SU-DHL-6 (cell line): Measurements from ENCODE around the gene STUB1.

Source experiments
- H2AFZ ChIP-seq: fragments of 200-600 bp; sonication (generic); 2 replicates; pipeline ENCODE4 v1.6.1; 2014; ENCODE audit warnings: low read depth, mild to moderate bottlenecking, moderate library complexity, mixed read lengths, antibody characterized with exemption, low read length; ENCODE audit not compliant: severe bottlenecking
- H3F3A ChIP-seq: fragments of 200-600 bp; shearing (Covaris generic); 2 replicates; pipeline ENCODE4 v1.6.0; 2016; ENCODE audit warnings: antibody characterized with exemption, mild to moderate bottlenecking; ENCODE audit not compliant: insufficient read depth
- H3K27ac ChIP-seq: fragments of 200-600 bp; sonication (generic); 2 replicates; pipeline ENCODE4 v1.5.1; 2016; ENCODE audit warnings: low read depth, mild to moderate bottlenecking, low read length, moderate library complexity, mixed read lengths
- H3K27me3 ChIP-seq: fragments of 200-600 bp; sonication (generic), shearing (Covaris generic); 2 replicates; pipeline ENCODE4 v1.6.0; 2014; ENCODE audit warnings: mild to moderate bottlenecking, low read length
- H3K36me3 ChIP-seq: fragments of 200-600 bp; sonication (generic); 2 replicates; pipeline ENCODE4 v1.6.1; 2014; ENCODE audit warnings: mild to moderate bottlenecking, low read length, mixed read lengths
- H3K4me2 ChIP-seq: fragments of 300-600, 200-600 bp; shearing (Covaris generic), sonication (generic); 2 replicates; pipeline ENCODE4 v1.6.0; 2014; ENCODE audit warnings: low read length, low read depth, mild to moderate bottlenecking; ENCODE audit not compliant: poor library complexity, severe bottlenecking
- H3K4me3 ChIP-seq: fragments of 200-600 bp; sonication (generic); 2 replicates; pipeline ENCODE4 v1.5.1; 2014; ENCODE audit warnings: antibody characterized with exemption, low read length, mild to moderate bottlenecking, mixed read lengths; ENCODE audit not compliant: insufficient read depth, poor library complexity, severe bottlenecking
- H3K79me2 ChIP-seq: fragments of 200-600 bp; sonication (generic); 2 replicates; pipeline ENCODE4 v1.6.1; 2014; ENCODE audit warnings: mild to moderate bottlenecking, low read length, moderate library complexity; ENCODE audit not compliant: insufficient read depth
- H3K9ac ChIP-seq: fragments of 200-600 bp; sonication (generic); 2 replicates; pipeline ENCODE4 v1.7.0; 2014; ENCODE audit warnings: mild to moderate bottlenecking, low read length
- H3K9me2 ChIP-seq: fragments of 200-600 bp; sonication (generic); replicated peaks from 2 replicates; pipeline ENCODE4 v1.6.1; 2014; ENCODE audit warnings: low read length; ENCODE audit not compliant: insufficient read depth
- H3K9me3 ChIP-seq: fragments of 200-600 bp; sonication (generic); 2 replicates; pipeline ENCODE4 v1.6.1; 2014; ENCODE audit warnings: low read length, mixed read lengths; ENCODE audit not compliant: insufficient read depth
- H4K20me1 ChIP-seq: fragments of 200-600 bp; sonication (generic); 2 replicates; pipeline ENCODE4 v1.6.1; 2014; ENCODE audit warnings: low read depth, mild to moderate bottlenecking, antibody characterized with exemption, low read length, moderate library complexity, mixed read lengths
- CTCF ChIP-seq: fragments of 200-600 bp; sonication (generic); IDR thresholded peaks from one replicate; pipeline ENCODE4 v1.5.1; 2017; ENCODE audit warnings: antibody characterized with exemption, mild to moderate bottlenecking, low read length, moderate library complexity; ENCODE audit not compliant: insufficient read depth, poor library complexity, severe bottlenecking
- EZH2phosphoT487 ChIP-seq: fragments of 200-600 bp; sonication (generic), shearing (Covaris generic); conservative IDR thresholded peaks from 2 replicates; pipeline ENCODE4 v1.6.1; 2018; ENCODE audit warnings: mild to moderate bottlenecking, antibody characterized with exemption, low read length, moderate library complexity, mixed read lengths

STUB1 gene

GRCh38 chr16:705431-706188, 25.4 kb downstream of the STUB1 start, which contains the start of gene FBXL16:
TSS of gene FBXL16 (minus strand) at chr16:705801. CDS start at chr16:697405, 8,396 bp downstream.
- no peak within 1 kb of the TSS for H3K4me2 ChIP-seq
- H3K36me3 ChIP-seq = no peaks in the 10 kb centered on the region
- H2AFZ ChIP-seq = no peak within 1 kb of the TSS
- no peak within 1 kb of the TSS for H3K27ac ChIP-seq
- H3F3A ChIP-seq = no peaks in the 10 kb centered on the region
- H3K9ac ChIP-seq = no peak within 1 kb of the TSS
- H3K4me3 ChIP-seq = no peak within 1 kb of the TSS
- H3K9me3 ChIP-seq = no peaks in the 10 kb centered on the region
- no peak for TF ChIP-seq CTCF
- TF ChIP-seq EZH2phosphoT487 = no peak
- no peaks in the 10 kb centered on the region for H3K27me3 ChIP-seq
- no peaks in the 10 kb centered on the region for H3K9me2 ChIP-seq
- no peaks in the 10 kb centered on the region for H4K20me1 ChIP-seq
- H3K79me2 ChIP-seq = no peaks in the 10 kb centered on the region

GRCh38 chr16:706189-707061, 26.2 kb downstream of the STUB1 start:
- Histone ChIP-seq H3K27ac (no peak overlapping the region), H3K9me3 (no peaks in the 10 kb centered on the region), H3K4me3 (no peak overlapping the region), H4K20me1 (no peaks in the 10 kb centered on the region), H3F3A (no peaks in the 10 kb centered on the region), H3K79me2 (no peaks in the 10 kb centered on the region), H3K9me2 (no peaks in the 10 kb centered on the region), H3K9ac (no peak overlapping the region), H3K36me3 (no peaks in the 10 kb centered on the region), H2AFZ (no peak overlapping the region), H3K4me2 (no peak overlapping the region), H3K27me3 (no peaks in the 10 kb centered on the region)
- TF ChIP-seq CTCF (no peak), EZH2phosphoT487 (no peak)

GRCh38 chr16:707062-707538, 26.9 kb downstream of the STUB1 start:
- no peaks in the 10 kb centered on the region for H3K9me3 ChIP-seq
- no peaks in the 10 kb centered on the region for H4K20me1 ChIP-seq
- no peak overlapping the region for H3K27ac ChIP-seq
- H3K4me2 ChIP-seq = no peak overlapping the region
- H3K27me3 ChIP-seq = no peaks in the 10 kb centered on the region
- H2AFZ ChIP-seq = no peak overlapping the region
- no peak for TF ChIP-seq CTCF
- no peak for TF ChIP-seq EZH2phosphoT487
- no peaks in the 10 kb centered on the region for H3K36me3 ChIP-seq
- no peaks in the 10 kb centered on the region for H3K79me2 ChIP-seq
- H3K9ac ChIP-seq = no peak overlapping the region
- no peaks in the 10 kb centered on the region for H3F3A ChIP-seq
- H3K9me2 ChIP-seq = no peaks in the 10 kb centered on the region
- H3K4me3 ChIP-seq = no peak overlapping the region
